NCI-H526 treated with DMSO at 0.1 percent for 48 hours (cell line): ENCODE results near the gene PLA2G4B.
"Not testable (repeated sequence)": the region's sequence is repeated elsewhere in the genome, so short reads cannot be mapped to it uniquely, and the experiment has no call there.

ENCODE experiments used
- DNase-seq: peaks from one replicate; lab custom pipeline; 2025; lab: John Stamatoyannopoulos, UW

The PLA2G4B gene

DNA sequence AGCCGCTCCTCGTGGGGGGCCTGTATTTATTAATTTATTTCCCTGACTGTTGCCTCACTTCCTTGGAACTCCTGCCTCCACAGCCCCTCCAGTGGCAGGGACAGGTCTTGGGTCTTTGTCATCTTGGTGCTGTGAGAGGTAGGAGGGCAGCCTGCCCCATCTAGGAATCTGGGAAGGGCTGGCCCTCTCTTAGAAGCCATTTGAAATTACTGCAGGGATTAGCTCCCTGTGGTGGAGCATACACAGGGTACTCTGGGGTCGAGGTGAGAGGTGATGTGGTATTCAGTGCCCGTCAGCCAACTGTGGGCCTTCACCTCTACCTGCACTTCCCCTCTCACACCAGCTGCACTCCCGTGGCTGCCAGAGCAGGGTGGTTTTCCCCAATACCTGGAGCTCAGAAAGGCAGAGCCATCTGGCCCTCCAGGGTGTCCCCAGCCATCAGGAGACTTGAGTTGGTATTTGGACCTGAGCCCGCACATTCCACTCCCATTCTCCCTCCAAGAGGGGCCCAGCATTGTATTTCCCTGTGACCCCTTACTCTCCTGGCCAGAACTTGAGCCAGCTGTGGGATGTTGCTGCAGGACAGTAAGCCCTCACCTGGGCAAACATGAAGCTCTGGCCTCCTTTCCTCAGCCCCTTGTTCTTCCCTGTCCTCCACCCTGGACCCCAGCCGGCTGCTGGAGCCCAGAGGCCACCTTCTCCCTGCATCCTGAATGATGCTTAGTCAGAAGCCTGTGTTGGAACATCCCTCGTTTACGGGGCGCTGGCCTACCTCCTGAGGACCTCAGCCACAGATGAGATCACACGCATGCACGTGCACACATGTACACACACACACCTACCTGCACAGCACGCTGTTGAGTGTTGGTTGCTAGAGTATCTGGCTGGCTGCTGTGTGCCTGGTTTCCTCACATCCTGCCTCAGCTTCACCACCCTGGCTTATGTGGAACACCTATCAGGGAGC is 12.8 kb upstream of the PLA2G4B start:
- no peak for DNase-seq

DNA sequence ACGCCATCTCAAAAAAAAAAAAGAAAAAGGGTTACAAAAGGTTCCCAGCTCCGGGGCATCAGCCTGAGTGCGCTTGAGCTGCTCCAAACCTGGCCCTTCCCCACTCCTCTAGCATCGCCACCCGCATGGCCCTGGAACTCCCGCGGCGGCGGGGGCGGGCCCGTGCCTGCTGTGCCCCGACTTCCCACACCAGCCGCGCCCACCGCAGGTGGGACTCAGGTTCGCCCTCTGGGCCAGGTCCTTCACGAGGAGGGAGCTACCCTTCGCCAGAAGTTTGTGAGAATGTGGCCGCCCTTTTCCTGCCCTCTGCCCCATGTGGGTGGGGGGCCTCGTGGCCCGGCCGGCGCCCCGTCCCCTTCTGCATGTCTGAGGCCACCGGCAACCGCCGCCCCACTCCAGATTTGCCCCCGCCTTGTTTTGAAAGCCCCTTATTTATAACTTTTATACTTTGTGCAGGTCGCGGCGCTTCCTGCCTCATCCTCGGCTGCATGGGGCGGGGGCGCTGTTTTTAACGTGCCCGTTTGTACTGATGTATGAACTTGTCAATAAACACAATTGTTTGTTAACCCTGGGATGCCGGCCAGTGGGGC is 11.3 kb upstream of the PLA2G4B start:
- DNase-seq = no peak

DNA sequence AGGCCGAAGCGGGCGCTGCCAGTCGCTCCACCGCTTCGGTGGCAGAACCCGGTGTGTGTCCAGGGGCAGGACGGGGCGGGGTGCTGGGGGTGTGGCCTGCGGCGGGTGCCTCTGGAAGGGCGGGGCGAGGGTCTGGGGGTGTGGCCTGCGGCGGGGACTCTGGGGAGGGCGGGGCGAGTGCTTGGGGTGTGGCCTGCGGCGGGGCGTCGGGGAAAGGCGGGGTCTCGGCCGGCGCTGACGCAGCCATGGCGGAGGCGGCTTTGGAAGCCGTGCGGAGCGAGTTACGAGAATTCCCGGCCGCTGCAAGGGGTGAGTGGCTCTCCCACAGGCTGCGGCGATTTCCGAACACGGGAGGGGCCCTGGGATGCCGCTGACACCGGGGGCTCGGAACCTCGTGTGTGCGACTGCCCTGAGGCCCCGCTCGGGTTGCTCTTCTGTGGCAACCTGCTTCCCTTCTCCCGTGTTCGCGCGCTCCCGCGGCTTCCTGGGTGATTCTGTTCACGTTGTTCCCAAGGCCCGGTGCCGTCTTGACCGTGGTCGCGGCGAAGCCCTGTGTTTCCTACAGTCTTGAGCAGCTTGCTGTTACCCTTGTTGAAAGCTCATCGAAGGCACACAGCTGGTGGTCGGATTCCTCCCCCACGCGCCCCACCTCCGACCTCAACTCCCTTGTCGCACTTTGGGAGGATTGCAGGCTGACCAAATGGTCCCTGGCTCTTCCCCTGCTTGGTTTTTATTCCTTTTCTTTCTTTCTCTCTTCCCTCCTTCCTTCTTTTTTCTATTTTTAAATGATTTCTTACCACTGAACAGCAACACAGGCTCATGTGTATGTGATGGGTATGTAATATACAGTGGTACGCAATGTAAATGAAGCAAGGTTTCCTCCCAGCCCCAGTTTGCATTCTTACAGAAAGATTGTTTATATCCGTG is 10.5 kb upstream of the PLA2G4B start, which contains the start of gene JMJD7:
Gene JMJD7 (plus strand): TSS at position 213 of the 927 bp plus-strand sequence. CDS start 33 bp downstream, at position 246.
- peak; percentile 53 for DNase-seq

DNA sequence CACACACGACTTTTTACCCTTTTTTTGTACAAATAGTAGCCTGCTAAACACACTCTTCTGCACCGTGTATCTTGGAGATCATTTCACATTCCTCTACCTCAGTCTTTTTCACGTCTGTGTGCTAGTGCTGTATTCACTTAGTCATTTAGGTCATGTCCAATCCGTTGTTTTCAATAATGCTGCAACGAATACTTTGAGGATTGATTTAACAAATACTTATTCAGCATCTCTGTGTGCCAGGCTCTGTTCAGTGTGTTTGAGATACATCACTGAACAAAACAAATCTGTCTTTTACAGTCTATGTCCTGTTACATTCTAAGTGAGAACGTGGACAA is 9.9 kb upstream of the PLA2G4B start:
- DNase-seq = no peak

DNA sequence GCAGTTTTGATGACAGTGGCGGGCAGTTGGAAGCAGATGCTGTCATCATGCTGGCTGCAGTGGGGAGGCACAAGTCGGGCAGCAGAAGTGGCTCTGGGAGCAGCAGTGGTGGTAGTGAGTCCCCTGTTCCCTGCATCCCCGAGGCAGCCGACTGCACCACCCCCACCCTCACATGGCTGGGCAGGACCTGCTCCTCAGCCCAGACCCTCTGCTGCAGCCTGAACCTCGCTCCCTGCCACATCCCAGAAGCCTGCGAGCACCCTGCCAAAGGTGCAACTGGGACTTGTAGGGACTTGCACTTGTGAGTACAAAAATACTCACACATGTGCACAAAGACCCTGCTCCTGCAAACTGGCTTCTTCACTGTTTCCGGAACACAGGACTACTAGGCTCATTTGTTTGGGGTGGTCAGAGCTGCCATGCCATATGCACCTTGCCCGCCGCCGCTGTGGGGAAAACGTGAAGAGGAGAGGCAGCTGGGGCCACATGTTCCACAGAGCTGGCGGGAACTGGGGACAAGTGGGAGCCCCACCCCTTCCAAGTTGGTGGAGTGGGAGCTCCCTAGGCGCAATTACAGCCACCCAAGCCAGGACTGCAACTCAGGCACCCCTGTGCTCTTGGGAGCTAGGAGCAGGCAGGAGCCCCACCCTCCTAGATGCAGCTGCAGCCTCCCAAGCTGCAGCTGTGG is 8.5 kb upstream of the PLA2G4B start:
- DNase-seq = no peak

DNA sequence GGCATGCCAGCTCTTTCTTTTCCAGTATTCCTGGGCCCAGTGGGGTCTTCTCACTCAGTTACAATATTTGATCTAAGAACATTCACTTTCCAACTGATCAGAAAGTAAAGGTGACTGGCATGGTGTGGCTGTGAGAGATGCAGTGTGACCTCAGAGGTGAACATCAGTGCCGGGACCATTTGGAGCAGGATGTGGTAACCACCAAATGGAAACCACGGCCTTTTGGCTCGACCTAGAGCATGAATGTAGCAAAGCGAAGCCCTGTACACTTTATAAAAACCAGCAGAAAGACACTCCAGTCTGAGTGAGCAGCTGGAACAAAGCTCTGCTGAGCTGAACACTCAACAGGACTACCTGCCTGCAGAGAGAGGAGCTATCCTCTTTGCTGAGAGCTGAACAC is 7.4 kb upstream of the PLA2G4B start:
- not testable (repeated sequence) for DNase-seq

DNA sequence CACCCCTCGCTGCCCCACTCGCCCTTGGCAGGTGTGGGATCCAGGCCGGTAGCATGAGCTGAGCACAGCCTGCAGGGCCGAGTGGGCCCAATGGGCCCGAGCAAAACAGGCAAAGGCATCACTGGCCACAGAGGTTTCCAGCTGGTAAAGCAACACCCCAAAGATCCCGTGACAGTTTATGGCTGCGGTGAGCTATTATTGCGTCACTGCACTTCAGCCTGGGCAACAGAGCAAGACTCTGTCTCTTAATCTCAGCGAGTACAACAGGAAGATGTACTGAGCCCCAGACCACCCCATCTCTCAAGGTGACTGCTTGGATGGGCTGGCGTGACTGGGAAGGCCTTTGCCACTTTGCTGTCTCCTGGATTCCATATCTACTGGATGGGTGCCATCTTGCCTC is 6.4 kb upstream of the PLA2G4B start:
- no peak for DNase-seq

DNA sequence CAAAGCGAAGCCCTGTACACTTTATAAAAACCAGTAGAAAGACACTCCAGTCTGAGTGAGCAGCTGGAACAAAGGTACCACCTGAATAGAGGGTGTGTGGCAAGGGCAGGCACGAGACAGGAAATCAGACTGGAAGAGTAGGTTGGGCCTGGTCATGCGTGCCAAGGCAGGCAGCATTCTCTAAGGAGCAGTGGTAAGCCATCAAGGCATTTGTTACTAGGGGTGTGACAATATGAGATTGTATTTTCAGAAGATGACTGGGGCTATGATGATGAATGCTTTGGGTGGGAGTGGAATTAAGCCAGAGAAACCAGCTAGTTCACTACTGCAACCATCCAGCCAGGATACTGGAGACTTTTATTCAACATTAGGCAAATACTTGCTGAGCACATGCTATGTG is 5.8 kb upstream of the PLA2G4B start:
- DNase-seq = peak; percentile 4

DNA sequence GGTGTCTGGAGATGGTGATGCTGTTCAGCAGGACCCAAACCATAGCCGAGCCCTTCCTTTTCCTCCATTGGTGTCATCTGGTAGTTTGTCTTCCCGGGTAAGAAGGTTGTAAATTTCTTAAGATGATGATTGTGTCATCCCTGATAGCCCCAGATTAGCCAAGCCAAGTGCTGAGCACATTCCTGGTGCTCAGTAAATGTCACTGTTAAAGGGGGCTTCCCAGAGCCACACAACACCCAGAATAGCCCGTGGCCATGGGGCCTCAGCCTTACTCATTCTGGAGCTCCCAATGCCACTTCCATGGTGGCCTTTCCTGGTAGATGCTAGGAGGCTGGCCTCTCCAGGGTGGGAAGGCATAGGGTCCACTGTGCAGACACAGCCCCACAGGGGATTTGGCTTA is 4.6 kb upstream of the PLA2G4B start:
- DNase-seq = no peak

DNA sequence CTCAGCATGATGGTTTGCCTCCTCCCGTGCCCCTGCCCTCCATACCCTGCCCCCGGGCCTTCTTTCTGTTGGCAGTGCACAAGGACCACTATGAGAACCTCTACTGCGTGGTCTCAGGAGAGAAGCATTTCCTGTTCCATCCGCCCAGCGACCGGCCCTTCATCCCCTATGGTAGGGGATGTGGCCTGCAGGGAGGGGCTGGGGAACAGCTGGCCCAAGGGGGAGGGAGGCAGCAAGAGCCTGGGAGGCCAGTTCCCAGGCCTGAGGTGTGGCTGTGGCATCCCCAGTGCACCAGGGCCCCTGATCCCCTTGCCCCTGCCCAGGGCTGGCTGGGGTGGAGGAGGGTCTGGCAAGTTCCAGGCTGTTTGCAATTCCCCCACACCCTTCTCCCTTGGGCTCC is 2.6 kb upstream of the PLA2G4B start:
- DNase-seq = no peak

DNA sequence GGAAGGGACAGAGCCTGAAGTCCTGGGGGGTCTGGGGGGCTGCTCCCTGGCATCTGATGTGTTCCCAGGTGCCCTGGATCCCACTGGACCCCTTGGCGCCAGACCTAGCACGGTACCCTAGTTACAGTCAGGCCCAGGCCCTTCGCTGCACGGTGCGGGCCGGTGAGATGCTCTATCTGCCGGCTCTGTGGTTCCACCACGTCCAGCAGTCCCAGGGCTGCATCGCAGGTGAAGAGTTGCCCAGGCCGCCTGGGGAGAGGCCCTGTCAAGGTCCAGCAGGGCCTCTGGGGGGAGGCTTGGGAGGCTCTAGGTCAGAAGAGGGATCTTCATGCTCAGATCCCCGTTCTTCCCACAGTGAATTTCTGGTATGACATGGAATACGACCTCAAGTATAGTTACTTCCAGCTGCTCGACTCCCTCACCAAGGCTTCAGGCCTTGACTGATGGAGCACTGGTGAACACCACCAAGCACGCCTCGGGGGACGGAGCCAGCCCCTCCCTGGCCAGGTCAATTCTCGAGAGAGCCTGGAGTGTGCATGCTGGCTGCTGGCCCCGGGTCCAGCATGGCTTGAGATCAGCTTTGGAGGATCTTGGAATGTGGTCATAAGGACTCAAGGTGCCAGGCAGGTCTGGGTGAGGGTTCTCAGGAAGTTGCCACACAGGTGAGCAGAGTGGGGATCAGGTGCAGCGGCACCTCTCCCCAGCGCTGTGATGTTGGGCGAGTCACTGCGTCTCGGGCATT is 1.8 kb upstream of the PLA2G4B start:
- DNase-seq = no peak

DNA sequence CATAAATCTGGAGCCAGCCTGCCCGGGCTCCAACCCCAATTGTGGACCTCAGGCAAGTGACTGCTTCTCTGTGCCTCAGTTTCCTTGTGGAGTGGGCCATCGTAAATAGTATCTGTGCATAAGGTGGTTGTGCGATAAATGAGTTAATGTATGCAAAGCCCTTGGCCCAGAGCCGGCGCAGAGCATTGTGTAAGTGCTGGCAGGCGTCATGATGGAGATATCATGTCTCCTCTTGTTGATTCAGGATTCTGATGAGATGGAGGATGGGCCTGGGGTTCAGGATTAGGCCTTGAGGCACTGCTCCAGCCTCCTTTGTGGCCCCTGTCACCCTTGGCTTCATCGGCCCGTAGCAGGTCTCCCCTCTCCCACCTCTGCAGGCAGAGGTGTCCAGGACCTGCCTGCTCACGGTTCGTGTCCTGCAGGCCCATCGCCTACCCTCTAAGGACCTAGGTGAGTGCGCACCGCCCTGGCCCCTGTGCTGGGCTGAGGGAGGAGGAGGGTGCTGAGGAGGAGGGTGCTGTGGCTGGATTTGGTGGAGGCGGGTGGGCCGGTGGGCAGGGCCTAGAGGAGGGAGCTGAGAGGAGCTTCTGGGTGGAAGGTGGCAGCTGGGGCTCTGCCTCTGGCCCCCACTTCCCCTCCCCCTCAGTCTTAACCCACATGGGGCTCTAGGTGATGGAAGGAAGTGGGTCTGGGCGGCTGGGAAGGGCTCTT is 1.3 kb downstream of the PLA2G4B start:
- DNase-seq = no peak

DNA sequence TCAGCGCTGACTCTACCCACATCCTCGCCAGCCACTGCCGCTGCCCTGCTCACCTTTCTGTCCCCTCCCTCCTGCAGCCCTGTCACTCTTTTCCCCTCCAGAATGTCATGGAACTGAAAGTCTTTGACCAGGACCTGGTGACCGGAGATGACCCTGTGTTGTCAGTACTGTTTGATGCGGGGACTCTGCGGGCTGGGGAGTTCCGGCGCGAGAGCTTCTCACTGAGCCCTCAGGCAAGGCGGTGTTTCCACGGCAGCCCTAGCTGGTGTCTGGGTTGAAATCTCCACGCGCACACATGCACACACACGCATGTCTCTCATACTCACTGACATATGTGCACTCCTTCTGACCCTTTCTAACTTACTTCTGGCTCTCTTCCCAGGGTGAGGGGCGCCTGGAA is 2.0 kb downstream of the PLA2G4B start:
- no peak for DNase-seq

DNA sequence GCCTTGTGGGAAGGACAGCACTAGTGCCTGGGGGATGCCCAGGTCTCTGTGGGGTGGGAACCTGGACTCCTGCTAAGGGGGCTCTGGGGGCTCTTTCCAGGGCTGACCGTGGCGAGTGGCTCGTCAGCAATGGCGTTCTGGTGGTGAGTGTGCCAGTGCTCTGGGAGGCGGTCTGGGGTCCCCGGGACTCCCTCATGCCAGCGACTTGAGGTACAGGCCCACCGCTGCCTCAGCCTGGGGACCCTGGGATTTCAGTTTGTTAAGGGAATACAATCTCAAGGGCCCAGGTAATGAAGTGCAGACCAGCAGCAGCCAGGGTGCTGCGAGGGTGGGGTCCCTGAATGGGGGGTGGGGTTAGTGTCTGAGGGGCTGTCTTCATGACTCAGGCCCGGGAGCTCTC is 2.5 kb downstream of the PLA2G4B start:
- no peak for DNase-seq

DNA sequence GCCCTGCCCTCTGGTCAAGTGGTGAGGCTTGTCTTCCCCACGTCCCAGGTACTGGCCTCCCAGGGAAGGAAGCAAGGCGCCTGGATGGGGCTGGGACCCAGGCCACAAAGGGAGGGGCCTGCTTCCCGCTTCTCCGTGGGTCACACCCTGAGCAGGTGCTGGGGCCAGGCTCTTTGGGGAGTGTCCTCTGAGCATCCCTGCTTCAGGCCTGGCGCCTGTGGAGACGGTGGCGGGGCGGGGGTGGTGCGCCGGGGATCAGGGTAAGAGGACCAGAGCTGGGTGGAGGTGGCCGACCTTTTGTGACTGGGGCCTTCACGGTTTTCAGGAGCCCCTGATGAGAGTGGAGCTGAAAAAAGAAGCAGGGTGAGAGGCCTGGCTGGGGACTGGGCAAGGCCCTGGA is 3.6 kb downstream of the PLA2G4B start:
- DNase-seq = no peak

DNA sequence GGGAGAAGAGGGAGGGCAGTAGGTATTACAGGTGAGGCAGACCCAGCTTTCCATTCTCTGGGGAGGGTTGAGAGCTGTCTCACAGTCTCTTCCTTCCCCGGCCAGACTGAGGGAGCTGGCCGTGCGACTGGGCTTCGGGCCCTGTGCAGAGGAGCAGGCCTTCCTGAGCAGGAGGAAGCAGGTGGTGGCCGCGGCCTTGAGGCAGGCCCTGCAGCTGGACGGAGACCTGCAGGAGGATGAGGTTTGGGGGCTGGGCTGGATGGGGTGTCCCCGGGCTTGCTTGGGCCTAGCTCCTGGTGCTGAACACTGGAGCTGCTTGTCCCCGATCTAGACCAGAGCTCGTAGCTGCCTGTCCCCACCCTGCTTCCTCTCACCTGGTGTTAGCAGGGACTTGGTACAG is 4.9 kb downstream of the PLA2G4B start:
- no peak for DNase-seq

DNA sequence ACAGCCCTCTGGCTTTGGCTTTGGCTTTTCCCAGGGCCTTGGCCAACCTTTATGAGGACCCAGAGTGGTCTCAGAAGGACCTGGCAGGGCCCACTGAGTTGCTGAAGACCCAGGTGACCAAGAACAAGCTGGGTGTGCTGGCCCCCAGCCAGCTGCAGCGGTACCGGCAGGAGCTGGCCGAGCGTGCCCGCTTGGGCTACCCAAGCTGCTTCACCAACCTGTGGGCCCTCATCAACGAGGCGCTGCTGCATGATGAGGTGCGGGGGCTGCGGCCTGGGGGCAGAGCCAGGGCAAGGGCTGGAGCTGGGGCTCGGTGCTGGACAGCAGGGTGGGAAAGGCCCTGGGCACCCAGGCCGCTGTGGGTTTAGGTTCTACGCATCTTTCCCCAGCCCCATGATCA is 6.2 kb downstream of the PLA2G4B start:
- no peak for DNase-seq

DNA sequence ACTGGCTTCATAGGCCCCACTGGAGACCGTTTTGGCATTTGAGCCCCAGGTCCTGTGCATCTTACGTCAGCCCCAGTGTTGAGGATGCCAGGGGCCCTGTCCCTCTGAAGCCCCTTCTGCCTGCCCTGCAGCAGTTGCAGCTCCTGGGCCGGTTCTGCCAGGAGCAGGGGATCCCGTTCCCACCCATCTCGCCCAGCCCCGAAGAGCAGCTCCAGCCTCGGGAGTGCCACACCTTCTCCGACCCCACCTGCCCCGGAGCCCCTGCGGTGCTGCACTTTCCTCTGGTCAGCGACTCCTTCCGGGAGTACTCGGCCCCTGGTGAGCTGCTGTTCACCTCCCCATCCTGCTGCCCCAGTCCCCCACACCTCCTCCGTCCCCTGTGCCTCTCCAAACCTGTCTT is 8.6 kb downstream of the PLA2G4B start:
- no peak for DNase-seq

DNA sequence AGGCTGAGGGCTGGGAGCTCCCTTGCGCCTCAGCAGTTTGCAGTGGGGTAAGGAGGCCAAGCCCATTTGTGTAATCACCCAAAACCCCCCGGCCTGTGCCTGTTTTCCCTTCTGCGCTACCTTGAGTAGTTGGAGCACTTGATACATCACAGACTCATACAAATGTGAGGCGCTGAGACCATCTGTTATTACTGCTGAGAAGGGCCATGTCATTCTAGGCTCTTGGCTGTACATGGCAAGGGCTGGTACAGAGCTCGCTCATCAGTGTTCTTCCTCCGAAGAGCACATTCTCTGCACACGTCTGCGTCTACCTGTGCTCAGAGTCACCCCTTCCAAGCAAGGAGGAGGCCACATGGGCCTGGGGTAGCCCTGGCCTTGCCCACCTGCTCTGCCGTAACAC is 9.3 kb downstream of the PLA2G4B start:
- DNase-seq = no peak

DNA sequence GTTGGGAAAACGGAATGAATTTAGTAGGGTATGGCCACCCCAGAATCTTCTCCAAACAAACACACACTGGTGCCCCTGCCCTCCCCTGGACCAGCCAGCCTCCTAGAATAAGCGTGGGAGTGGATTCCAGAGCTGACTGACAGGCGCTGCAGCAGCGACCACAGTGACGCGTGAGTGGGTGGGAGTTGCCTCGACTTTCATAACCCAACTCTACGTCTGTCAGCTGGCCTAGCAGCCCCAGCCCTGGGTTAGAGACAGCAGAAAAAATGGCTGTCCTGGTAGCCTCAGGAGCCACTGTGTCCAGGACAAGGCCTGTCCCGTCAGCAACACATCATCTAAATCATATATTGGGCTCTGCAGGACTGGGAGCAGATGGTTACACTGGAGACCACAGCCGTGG is 10.0 kb downstream of the PLA2G4B start:
- DNase-seq = no peak

DNA sequence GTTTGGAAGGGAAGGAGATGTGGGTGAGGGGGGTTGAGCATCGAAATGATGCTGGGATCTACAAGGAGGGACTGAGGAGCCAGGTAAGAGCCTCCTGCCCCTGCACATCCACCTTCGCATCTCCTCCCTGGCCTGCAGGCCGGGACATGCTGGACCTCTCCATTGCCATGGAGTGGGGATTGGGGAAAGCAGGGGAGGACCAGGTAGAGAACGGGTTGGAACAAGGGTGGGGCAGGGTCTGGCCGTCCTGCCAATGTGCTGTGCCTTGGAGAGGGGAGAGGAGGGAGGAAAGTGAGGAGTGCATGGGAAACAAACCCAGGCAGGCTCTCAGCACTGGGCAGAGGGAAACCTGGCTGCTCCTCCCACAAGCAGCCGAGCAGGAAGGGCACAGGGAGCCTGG is 10.6 kb downstream of the PLA2G4B start:
- DNase-seq = no peak
